ENCODE results near the gene ADCYAP1R1.
A peak's percentile ranks its signal among the peaks of the same experiment; 100 is the strongest.

ADCYAP1R1 gene

GRCh38 chr7:31036924-31037323 is 15.2 kb upstream of the ADCYAP1R1 start:
- no peak for DNase-seq

GRCh38 chr7:31043051-31043471 is 9.0 kb upstream of the ADCYAP1R1 start:
- DNase-seq: peak in 34 of 56 donors; percentile 5 to 72 (median 38)

- DNase-seq: no peak
Measured at GRCh38 chr7:31044529-31044928, 7.6 kb upstream of the ADCYAP1R1 start.

- peak in 7 of 56 donors; percentile 3 to 39 (median 23) for DNase-seq
Measured at GRCh38 chr7:31046723-31047122, 5.4 kb upstream of the ADCYAP1R1 start.

GRCh38 chr7:31047313-31048146 is 4.6 kb upstream of the ADCYAP1R1 start:
- DNase-seq: peak in 6 of 56 donors; percentile 13 to 46 (median 21)

- no peak for DNase-seq
Measured at GRCh38 chr7:31049005-31049765, 2.9 kb upstream of the ADCYAP1R1 start.

- no peak for DNase-seq
Measured at GRCh38 chr7:31052487-31052840, 356 bp downstream of the ADCYAP1R1 start.

GRCh38 chr7:31052841-31053601 is 913 bp downstream of the ADCYAP1R1 start:
- no peak for DNase-seq

GRCh38 chr7:31053986-31054385 is 1.9 kb downstream of the ADCYAP1R1 start:
- DNase-seq: no peak

- peak in 1 of 56 donors; percentile 20 for DNase-seq
Measured at GRCh38 chr7:31054608-31055278, 2.6 kb downstream of the ADCYAP1R1 start.

- no peak for DNase-seq
Measured at GRCh38 chr7:31055471-31055870, 3.4 kb downstream of the ADCYAP1R1 start.

- DNase-seq: peak in 2 of 56 donors; percentile 13 to 14
Measured at GRCh38 chr7:31056775-31057346, 4.8 kb downstream of the ADCYAP1R1 start.

GRCh38 chr7:31058122-31058521 is 6.0 kb downstream of the ADCYAP1R1 start:
- no peak for DNase-seq

GRCh38 chr7:31058688-31059087 is 6.6 kb downstream of the ADCYAP1R1 start:
- no peak for DNase-seq

- DNase-seq: peak in 3 of 56 donors; percentile 8 to 22 (median 22)
Measured at GRCh38 chr7:31059551-31059950, 7.4 kb downstream of the ADCYAP1R1 start.

GRCh38 chr7:31061185-31061584 is 9.1 kb downstream of the ADCYAP1R1 start:
- no peak for DNase-seq

- DNase-seq: no peak
Measured at GRCh38 chr7:31062746-31063435, 10.8 kb downstream of the ADCYAP1R1 start.

- no peak for DNase-seq
Measured at GRCh38 chr7:31065021-31065593, 13.0 kb downstream of the ADCYAP1R1 start.

- DNase-seq: no peak
Measured at GRCh38 chr7:31065840-31066239, 13.7 kb downstream of the ADCYAP1R1 start.
